Activated naive CD4-positive, alpha-beta T cell treated with anti-CD3 and anti-CD28 coated beads, Interleukin-2, amount 50 U/mL, for 16 hours (primary cell): ENCODE measurements around the gene ZDHHC14.

Experiments used
- DNase-seq: peaks from one replicate; pipeline ENCODE4 v3.0.0-alpha.2; 2020

ZDHHC14 gene

DNA sequence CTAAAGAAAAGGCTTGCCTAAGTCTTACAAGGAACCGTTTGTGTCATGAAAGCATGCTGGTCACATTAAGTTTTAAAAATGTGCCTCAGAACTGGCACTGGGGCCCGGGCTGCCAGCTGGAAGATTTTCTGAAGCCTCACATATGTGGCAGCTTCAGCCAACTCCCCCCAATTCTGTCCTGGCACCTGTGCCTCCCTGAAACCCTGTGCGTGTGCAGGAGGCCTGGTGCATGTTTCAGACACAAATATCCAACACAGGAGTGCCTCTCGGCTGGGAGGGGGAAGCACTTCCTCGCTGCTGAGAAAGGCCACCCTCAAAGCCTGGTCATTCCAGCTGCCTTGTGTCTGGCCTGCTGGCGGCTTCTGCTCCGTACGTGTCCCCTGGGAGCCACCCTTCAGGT, 253.6 kb downstream of the ZDHHC14 start:
- DNase-seq, result no peak

GRCh38 chr6:157635388-157636244, 254.6 kb downstream of the ZDHHC14 start:
- no peak for DNase-seq

GRCh38 chr6:157637516-157637915, 256.5 kb downstream of the ZDHHC14 start:
- DNase-seq, result no peak

- no peak for DNase-seq
These were observed 257.1 kb downstream of the ZDHHC14 start for GRCh38 chr6:157637941-157638662.

DNA sequence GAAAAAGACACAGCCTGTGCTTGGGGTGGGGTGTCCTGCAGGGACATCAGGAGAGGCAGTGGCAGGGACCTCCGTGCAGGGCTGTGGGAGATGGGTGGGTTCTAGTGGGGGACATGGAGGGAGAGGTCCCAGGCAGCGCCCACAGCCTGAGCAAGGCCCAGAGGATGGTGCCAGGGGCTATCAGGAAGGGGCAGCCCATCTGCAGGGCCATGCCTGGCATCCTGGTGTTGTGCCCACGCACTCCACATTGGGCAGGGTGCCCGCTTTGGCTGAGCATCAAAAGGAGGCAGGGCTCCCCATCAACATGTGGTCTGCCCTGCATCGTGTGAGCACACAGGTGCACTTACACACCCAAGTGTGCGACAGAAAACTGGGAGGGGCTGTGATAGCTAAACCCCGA, 257.8 kb downstream of the ZDHHC14 start:
- no peak for DNase-seq

GRCh38 chr6:157640746-157641451, 259.9 kb downstream of the ZDHHC14 start:
- no peak for DNase-seq

- DNase-seq, result no peak
These were observed 260.8 kb downstream of the ZDHHC14 start for GRCh38 chr6:157641837-157642236.

DNA sequence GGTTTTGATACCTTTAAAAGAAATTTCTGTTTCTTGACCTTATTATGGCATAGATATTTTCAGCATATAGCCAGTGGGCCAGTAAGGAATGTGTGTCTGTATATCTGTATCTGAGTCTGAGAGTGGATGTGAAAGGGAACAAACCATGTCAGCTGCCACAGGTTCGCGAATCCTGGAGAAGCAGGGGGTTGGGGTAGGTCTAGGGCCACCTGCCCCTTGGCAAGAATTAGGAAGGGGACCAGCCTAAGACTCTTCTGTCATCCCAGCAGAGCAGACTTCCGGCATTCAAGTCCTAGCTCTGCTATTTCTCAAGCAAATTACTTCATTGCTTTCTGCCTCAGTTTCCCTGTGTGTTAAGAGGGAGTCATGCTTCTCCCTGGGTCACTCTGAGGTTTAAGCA, 261.7 kb downstream of the ZDHHC14 start:
- no peak for DNase-seq

DNA sequence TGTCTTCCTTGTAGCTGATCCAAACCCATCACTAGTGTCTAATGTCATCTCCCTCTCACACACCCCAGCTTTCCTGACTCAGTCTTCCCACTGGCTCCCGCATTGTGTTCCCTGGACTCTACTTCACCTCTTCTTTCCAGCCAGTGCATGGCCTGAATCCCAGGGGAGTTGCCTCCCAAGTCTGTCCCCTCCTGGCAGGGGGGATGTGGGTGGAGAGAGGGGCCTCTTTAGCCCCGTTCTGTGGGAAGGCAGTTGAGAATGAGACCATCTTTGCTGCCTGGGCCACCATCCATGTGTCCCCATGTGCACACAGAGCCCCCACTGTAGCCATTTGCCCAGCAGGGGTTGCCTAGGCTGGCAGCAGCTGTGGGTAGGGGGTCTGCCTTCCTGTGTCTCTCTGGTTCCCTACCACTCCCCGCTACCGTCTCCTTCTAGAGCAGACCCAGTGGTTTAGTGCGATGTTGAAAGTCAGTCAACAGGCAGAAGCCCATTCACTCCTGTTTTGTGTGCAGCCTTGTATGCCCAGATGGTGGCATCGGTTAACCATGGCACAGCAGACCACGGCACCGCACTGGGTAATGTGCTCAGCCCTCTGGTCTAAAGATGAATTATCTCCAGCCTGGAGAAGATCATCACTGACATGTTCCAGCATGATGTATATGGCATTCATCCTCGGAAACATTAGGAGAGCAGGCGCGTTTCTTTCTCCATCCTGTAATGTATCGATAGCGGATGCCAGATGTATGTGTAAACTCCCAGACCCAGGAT, 263.2 kb downstream of the ZDHHC14 start:
- DNase-seq, result peak; percentile 58

GRCh38 chr6:157645201-157645795, 264.3 kb downstream of the ZDHHC14 start:
- DNase-seq, result no peak

GRCh38 chr6:157646012-157646411, 265.0 kb downstream of the ZDHHC14 start:
- DNase-seq, result no peak

DNA sequence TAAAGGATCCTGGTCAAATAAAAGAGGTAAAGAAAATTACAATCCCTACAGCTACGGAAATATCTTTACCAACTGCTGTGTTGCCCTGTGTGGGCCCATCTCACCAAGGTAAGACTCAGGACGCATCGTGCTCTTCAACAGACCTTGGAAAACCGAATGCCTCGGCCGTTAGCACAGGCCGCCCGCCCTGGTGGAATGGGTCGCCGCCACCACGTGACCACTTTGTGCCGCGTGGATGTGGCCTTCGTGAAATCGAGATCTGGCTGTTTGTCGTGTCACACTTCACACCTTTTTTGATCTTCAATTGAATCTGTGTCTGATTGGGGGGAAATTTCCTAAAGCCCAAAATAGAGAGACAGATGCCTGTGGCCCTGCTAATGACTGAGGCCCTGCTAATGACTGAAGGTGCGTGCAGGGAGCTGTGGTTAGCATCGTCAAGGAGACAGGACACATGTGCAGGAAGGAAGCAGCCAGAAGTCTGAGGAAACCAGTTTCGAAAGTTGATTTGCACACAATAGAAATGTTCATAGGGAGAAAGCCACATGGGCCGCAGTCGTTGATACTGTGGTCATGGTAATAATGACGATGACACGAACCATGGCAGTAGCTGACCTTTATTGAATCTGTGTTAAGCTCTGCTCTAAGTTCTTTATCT, 266.4 kb downstream of the ZDHHC14 start:
- DNase-seq, result no peak

- no peak for DNase-seq
These were observed 267.6 kb downstream of the ZDHHC14 start for GRCh38 chr6:157648561-157648960.

GRCh38 chr6:157649311-157650260, 268.6 kb downstream of the ZDHHC14 start:
- no peak for DNase-seq

GRCh38 chr6:157650261-157650640, 269.3 kb downstream of the ZDHHC14 start:
- no peak for DNase-seq

GRCh38 chr6:157650801-157651200, 269.8 kb downstream of the ZDHHC14 start:
- no peak for DNase-seq

DNA sequence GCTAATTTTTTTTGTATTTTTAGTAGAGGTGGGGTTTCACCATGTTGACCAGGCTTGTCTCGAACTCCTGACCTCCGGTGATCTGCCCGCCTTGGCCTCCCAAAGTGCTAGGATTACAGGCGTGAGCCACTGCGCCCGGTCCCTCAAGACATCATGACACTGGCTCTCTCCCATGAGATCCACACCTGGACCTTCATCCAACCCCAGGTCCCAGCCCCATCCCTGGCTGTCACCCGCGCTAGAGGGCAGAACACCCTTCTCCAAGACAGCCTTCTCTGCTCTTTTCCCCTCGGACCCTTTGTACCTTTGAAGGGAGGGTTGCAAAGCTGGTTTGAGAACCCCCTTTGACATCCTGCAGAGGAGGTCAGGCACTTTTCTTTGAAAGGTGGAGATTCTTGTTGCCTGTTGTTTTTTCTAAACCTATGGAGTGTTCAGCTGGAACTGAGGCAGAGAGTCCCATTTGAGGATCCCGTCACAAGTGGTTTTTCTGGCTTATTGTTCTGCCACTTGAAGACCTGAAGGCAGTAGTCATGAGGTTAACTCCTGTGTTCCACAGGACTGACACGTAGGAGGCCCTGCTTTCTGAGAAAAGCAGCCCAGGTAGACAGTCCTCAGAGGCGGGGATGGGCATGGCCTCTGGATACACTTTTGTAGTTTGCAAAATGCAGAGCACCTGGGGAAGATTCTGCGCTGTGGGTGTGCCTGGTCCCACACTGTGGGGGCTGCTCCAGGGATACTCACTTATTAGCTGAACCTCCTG, 270.9 kb downstream of the ZDHHC14 start:
- DNase-seq, result no peak

- no peak for DNase-seq
These were observed 271.8 kb downstream of the ZDHHC14 start for GRCh38 chr6:157652601-157653363.

DNA sequence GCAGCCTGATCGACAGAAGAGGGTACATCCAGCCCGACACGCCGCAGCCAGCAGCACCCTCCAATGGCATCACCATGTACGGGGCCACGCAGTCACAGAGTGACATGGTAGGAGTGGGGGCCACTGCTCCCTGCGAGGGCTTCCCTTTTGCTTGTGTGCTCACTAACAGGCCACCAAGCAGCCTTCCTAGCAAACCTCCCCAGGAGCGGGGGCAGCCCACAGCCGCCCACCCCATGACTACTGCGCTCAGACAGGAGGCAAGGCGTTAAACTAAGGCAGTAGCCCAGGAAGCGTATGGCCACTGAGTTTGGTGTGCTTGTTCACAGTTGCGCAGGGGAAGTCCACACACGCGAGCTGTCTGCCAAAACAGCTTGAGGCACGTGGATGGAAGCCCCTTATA, 272.5 kb downstream of the ZDHHC14 start:
- no peak for DNase-seq
